OCI-LY7 (cell line): Measurements from ENCODE around the gene RCE1. TPM values are rescaled to one million over a fixed set of nuclear protein-coding genes. Genes with fewer than 3 reads are reported as not detected.

Experiments used
- BruUV-seq: library from RNA; stranded (reverse); fragments of 400-500 nt; replicated peaks from 2 replicates; lab custom pipeline; 2021; lab: Mats Ljungman, UMichigan
- CTCF ChIA-PET: fragments of 300-600 bp; sonication (Branson Sonifier 250); formaldehyde crosslinking; loops from one replicate; lab custom pipeline; 2022; ENCODE audit warnings: antibody characterized with exemption; ENCODE audit not compliant: unreplicated experiment; lab: Charles Lee
- POLR2A ChIA-PET: fragments of 300-600 bp; sonication (Branson Sonifier 250); formaldehyde crosslinking; loops from one replicate; lab custom pipeline; 2022; ENCODE audit warnings: antibody characterized with exemption; lab: Charles Lee
- DNase-seq: peaks from one replicate; pipeline ENCODE4 v3.0.0-alpha.2; 2015; ENCODE audit warnings: low spot score
- H2AFZ ChIP-seq: fragments of 200-600 bp; sonication (generic), shearing (Covaris generic); 2 replicates; pipeline ENCODE4 v1.6.1; 2014; ENCODE audit warnings: mild to moderate bottlenecking, antibody characterized with exemption, low read length, moderate library complexity
- H3K27ac ChIP-seq: fragments of 200-600 bp; sonication (generic); 2 replicates; pipeline ENCODE4 v1.5.1; 2014; ENCODE audit warnings: mixed run types, low read depth, mild to moderate bottlenecking, moderate library complexity, low read length, inconsistent platforms; ENCODE audit not compliant: poor library complexity, severe bottlenecking
- H3K36me3 ChIP-seq: fragments of 200-600 bp; sonication (generic); 2 replicates; pipeline ENCODE4 v1.6.1; 2014; ENCODE audit warnings: mild to moderate bottlenecking, antibody characterized with exemption, low read length, moderate library complexity, mixed read lengths; ENCODE audit not compliant: insufficient read depth
- H3K4me1 ChIP-seq: fragments of 200-600 bp; sonication (generic); 2 replicates; pipeline ENCODE4 v1.5.1; 2014; ENCODE audit warnings: mild to moderate bottlenecking, low read length; ENCODE audit not compliant: insufficient read depth, poor library complexity, severe bottlenecking
- H3K4me2 ChIP-seq: fragments of 200-600 bp; sonication (generic); 2 replicates; pipeline ENCODE4 v1.6.1; 2014; ENCODE audit warnings: mild to moderate bottlenecking, low read length
- H3K4me3 ChIP-seq: fragments of 200-600 bp; sonication (generic); 2 replicates; pipeline ENCODE4 v1.5.1; 2014; ENCODE audit warnings: mild to moderate bottlenecking, low read depth, low read length; ENCODE audit not compliant: poor library complexity, severe bottlenecking
- H3K79me2 ChIP-seq: fragments of 200-600 bp; sonication (generic); 2 replicates; pipeline ENCODE4 v1.6.1; 2016; ENCODE audit warnings: low read depth, mild to moderate bottlenecking, low read length, moderate library complexity, mixed read lengths; ENCODE audit not compliant: insufficient read depth
- H3K9me2 ChIP-seq: fragments of 200-600 bp; sonication (generic); 2 replicates; pipeline ENCODE4 v1.6.1; 2016; ENCODE audit warnings: mild to moderate bottlenecking, low read length, mixed read lengths; ENCODE audit not compliant: insufficient read depth
- H3K9me3 ChIP-seq: fragments of 200-600 bp; sonication (generic); 2 replicates; pipeline ENCODE4 v1.6.1; 2014; ENCODE audit warnings: mild to moderate bottlenecking, mixed run types, low read length, mixed read lengths
- H4K20me1 ChIP-seq: fragments of 200-600 bp; sonication (generic); 2 replicates; pipeline ENCODE4 v1.6.1; 2014; ENCODE audit warnings: mild to moderate bottlenecking, antibody characterized with exemption, low read length, moderate library complexity, mixed read lengths; ENCODE audit not compliant: insufficient read depth
- EZH2phosphoT487 ChIP-seq: fragments of 200-600 bp; sonication (generic); IDR thresholded peaks from 2 replicates; pipeline ENCODE4 v1.6.1; 2018; ENCODE audit warnings: low read depth, borderline replicate concordance, mild to moderate bottlenecking, mixed run types, antibody characterized with exemption, low read length, moderate library complexity, mixed read lengths
- intact Hi-C: fragments of 100-400 bp; cut with micrococcal nuclease; formaldehyde crosslinking; loops from one replicate; pipeline ENCODE4 v1.10.0; 2022; ENCODE audit not compliant: unreplicated experiment
- total RNA-seq, 2 experiments: library from RNA; depleted of rRNA in 1 of 2; stranded (reverse); fragments of >200 nt in 1 of 2; shearing (Covaris generic) in 1 of 2; gene quantifications; 2 replicates each; pipeline ENCODE4 v1.2.3, GENCODE V29; 2014 to 2022
- TF ChIP-seq, protein P1 (sequence below): fragments of 200-600 bp; sonication (generic); conservative IDR thresholded peaks from 2 replicates; pipeline ENCODE4 v1.5.1; 2014; ENCODE audit warnings: mild to moderate bottlenecking, antibody characterized with exemption, low read length, moderate library complexity, mixed read lengths

The RCE1 gene
- total RNA-seq, 2 experiments from 2014 or later, result 34.9 to 62.9 TPM

DNA sequence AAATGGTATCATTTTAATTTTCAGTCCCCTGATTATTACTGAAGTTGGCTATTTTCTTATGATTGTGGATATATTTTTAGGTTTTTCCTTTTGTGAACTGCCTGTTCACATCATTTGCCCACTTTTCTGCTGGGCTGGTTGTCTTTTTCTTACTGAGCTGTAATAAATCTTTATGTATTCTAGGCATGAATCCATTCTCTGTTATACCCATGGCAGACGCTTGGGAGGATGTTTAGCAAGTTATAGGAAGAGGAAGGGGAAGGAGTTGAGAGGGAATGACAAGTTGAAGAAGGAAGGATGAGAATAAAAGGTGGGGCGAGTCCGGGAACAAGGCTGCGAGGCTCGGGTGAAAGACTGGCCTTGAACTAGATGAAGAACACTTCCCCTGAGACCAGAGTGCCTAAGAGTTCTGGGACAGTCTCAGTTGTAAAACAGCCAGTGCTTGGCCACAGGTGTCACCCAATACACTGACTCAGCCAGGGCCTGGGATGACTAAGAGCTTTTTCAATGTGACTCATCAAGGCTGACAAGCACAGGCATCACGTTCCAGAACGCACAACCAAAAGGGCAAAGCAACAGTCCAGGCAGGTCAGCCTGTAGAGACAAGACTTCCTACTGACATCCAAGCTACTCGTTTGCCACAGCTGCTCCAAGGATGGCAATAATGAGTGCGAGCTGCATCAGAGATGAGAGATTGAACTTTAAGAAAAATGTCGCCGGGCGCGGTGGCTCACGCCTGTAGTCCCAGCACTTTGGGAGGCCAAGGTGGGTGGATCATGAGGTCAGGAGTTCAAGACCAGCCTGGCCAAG lies 48.8 kb downstream of the RCE1 start:
- Histone ChIP-seq H2AFZ (no peak overlapping the region), H3K4me1 (no peaks in the 10 kb centered on the region), H3K9me2 (no peaks in the 10 kb centered on the region), H4K20me1 (no peaks in the 10 kb centered on the region), H3K9me3 (no peaks in the 10 kb centered on the region), H3K4me3 (no peak overlapping the region), H3K36me3 (no peaks in the 10 kb centered on the region), H3K27ac (no peak overlapping the region), H3K79me2 (no peaks in the 10 kb centered on the region), H3K4me2 (no peak overlapping the region)
- POLR2A ChIA-PET, result no interaction called here
- intact Hi-C loops, result no loop called here
- no peak for DNase-seq
- BruUV-seq, result no TSS peak
- CTCF ChIA-PET, result no interaction called here
- TF ChIP-seq, protein P1, sequence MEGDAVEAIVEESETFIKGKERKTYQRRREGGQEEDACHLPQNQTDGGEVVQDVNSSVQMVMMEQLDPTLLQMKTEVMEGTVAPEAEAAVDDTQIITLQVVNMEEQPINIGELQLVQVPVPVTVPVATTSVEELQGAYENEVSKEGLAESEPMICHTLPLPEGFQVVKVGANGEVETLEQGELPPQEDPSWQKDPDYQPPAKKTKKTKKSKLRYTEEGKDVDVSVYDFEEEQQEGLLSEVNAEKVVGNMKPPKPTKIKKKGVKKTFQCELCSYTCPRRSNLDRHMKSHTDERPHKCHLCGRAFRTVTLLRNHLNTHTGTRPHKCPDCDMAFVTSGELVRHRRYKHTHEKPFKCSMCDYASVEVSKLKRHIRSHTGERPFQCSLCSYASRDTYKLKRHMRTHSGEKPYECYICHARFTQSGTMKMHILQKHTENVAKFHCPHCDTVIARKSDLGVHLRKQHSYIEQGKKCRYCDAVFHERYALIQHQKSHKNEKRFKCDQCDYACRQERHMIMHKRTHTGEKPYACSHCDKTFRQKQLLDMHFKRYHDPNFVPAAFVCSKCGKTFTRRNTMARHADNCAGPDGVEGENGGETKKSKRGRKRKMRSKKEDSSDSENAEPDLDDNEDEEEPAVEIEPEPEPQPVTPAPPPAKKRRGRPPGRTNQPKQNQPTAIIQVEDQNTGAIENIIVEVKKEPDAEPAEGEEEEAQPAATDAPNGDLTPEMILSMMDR, result no peak
- TF ChIP-seq EZH2phosphoT487, result no peak

- POLR2A ChIA-PET, result interaction anchor here (0.7 kb wide), 2 partner anchors 460 to 970 kb away, joined by 5 to 7 read pairs; no protein-coding TSS in a partner anchor
- CTCF ChIA-PET, result no interaction called here
- H3K27ac ChIP-seq, result no peak overlapping the region
- TF ChIP-seq, protein P1, result no peak
- no peak for TF ChIP-seq EZH2phosphoT487
- H4K20me1 ChIP-seq, result no peaks in the 10 kb centered on the region
- no peak overlapping the region for H3K4me3 ChIP-seq
- H3K9me3 ChIP-seq, result no peaks in the 10 kb centered on the region
- intact Hi-C loops, result no loop called here
- DNase-seq, result no peak
- no peaks in the 10 kb centered on the region for H3K79me2 ChIP-seq
- no peak overlapping the region for H3K4me2 ChIP-seq
- BruUV-seq, result no TSS peak
- no peaks in the 10 kb centered on the region for H3K9me2 ChIP-seq
- H2AFZ ChIP-seq, result no peak overlapping the region
- no peaks in the 10 kb centered on the region for H3K4me1 ChIP-seq
- no peaks in the 10 kb centered on the region for H3K36me3 ChIP-seq
These were observed 49.7 kb downstream of the RCE1 start for GRCh38 chr11:66892911-66893310.

DNA sequence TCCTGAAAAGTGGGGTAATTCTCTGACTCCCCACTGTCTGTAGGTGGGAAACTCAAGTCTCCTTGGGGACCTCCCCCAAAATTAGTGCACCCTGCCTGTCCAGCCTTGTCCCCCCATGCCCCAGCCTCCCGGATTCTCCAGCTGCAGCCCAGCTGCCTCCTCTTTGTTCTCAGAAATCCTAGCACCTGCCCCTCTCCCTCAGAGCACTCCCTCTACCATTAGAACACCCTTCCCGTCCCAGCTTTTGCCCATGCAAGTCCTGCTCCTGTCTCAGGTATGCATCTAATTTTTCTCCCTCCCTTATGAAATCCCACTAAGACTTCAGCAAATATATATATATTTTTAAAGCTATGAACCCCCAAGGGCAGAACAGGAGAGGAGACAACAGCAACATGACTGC lies 50.9 kb downstream of the RCE1 start:
- BruUV-seq, result no TSS peak
- Histone ChIP-seq H4K20me1 (no peaks in the 10 kb centered on the region), H3K9me2 (no peaks in the 10 kb centered on the region), H2AFZ (no peak overlapping the region), H3K27ac (no peak overlapping the region), H3K4me2 (no peak overlapping the region), H3K9me3 (no peaks in the 10 kb centered on the region), H3K79me2 (no peaks in the 10 kb centered on the region), H3K36me3 (no peaks in the 10 kb centered on the region), H3K4me3 (no peak overlapping the region), H3K4me1 (no peaks in the 10 kb centered on the region)
- ChIA-PET POLR2A (no interaction called here), CTCF (no interaction called here)
- DNase-seq, result no peak
- TF ChIP-seq, protein P1, result no peak
- TF ChIP-seq EZH2phosphoT487, result no peak
- intact Hi-C loops, result no loop called here
